Activated CD4-positive, alpha-beta T cell treated with anti-CD3 and anti-CD28 coated beads, Interleukin-2, amount 50 U/mL, for 16 hours (primary cell): Measurements from ENCODE around the gene POU2AF1.

Experiments
- DNase-seq: peaks from one replicate; pipeline ENCODE4 v3.0.0-alpha.2; 2020

The POU2AF1 gene

DNA sequence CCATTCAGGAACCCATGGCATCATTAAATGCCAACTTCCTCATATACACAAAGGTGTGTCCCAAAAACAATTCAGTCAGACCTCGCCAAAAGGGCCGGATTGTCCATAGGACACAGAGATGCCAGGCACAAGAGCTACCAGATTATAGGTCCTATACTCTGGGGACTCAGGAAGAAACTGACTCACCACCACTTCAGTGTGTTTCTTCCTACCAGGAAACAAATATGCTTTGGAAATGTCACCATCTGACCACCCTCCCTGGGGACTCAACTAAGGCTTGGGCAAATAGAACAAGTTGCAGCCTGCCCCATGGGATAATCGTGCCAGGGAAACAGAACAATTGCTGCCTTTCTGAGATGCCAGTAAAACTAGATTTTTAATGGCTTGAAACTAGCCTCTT is 69.0 kb downstream of the POU2AF1 start:
- no peak for DNase-seq

DNA sequence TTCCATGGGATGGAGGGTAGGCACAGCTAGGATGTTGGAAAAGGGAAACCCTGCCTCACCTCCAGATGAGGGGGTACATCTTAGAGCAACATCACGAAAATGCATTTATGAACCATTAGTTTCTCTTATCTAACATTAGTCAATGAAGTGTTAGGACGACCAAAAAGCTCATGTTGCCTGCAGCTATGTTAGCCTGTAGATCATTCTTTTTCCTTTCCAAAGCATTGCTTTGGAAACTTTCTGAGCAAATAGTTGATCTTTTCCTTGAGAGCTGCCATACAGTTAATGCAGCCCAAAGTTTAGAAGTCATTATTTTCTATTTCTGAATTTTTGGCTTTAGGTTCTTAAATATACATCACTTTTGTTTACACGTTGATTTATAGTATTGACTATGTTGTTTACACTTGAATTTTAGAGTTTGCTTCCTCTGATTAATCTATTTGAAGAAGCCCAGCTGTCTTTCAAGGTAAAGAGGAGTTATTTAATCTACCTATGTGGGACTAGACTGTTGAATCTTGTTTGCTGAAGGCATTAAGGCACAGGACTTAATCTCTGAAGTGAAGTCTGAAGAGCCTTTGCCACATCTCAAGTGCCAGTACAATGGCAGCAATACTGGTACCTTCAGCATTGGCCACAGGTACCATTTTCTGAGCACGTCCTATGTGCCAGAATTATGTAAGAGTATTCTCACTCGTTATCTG is 69.7 kb downstream of the POU2AF1 start:
- DNase-seq: no peak

DNA sequence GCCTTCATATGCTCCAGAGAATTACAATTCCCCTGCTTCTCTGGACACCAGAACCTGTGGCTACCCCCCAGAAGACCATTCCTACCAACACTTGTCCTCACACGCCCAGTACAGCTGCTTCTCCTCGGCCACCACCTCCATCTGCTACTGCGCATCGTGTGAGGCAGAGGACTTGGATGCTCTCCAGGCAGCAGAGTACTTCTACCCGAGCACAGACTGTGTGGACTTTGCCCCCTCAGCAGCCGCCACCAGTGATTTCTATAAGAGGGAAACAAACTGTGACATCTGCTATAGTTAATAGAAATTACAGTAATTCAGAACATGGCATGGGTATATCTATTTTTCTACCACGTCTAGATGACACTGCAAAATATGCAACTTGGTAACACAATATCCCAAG is 70.9 kb downstream of the POU2AF1 start:
- DNase-seq: no peak

DNA sequence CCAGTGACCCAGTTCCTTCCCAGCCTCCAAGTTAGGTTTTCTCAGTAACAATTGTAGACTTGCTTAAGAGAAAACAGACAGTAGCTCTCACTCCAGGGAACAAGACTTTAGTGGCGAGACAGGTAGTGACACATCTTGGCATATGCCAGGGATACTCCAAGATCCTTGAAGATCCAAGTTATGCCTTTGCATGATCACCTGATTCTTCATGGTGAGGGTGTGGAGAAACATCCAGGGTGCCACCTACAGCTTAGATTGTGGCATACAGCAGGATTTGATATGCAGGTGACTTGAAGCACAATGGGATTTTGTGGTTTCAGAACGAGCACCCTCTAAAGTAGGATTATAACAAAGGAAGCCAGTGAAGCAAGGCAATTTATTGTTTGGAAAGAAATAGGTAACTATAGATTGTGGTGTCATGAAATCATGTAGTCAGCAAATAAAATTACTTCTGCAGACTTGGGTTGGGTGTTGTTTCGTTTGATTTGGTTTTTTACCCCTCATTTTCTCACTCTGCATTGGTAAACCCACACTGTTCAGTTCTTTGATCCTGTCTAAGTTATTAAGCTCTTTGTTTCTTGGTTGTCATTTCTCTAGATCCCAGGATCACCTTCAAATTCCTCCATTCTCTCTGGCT is 71.5 kb downstream of the POU2AF1 start:
- no peak for DNase-seq

DNA sequence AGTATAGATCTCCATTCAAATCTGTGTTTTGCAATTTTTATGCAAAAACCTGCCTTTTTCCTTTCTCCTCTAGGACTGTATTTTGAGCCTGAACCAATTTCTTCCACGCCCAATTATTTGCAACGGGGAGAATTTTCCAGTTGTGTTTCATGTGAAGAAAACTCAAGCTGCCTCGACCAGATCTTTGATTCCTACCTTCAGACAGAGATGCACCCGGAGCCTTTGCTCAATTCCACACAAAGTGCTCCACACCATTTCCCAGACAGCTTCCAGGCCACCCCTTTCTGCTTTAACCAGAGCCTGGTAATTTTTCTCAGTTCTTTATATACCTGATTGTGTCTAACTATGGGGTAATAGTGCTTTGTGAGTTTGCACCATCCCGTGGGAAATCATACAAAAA is 72.8 kb downstream of the POU2AF1 start:
- DNase-seq: no peak

DNA sequence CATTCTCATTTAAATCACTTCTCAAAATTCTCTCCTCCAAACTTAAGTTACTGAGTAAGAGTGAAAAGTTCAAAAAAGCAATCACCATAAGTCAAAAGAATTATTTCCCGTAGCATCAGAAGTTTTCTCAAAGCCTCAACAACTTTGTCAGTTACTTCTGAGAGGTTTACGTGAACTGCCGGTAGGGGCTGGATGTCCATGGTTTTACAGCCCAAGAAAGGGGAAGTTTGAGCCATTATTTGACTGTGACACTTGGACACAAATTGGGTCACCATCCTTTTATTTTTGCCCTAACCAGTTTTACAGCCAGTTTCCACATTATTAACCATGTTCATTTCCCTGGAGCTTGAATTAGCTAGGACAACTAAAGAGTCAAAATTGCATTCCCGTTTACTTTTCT is 73.2 kb downstream of the POU2AF1 start:
- DNase-seq: no peak

DNA sequence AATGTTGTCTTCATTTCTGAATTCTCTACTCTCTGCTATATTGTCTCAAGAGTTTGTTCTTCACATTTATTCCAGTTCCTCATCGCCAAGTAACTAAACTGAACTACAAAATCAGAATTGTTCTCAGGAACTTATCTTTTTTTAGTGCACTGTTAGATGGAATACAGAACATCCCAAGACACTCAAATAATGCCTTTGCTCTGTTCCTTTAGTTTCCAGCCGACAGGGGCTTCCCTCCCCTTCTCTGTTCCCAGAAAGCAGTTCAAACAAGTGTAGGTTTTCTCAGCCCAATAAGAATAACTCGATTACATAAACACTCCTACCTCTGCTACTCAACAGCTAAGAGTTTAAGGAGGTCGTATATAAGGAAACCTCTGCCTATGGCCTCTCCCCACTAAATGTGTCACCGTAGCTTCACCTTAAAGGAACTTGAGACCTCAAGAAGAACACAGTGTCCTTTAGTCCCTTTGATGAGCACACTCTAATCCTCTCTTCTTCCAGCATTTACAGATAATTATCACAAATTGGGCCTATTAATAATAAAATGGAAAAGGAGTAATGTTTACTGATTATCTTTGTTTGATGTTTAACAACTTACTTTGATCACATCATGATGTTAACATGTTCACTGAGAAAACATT is 73.8 kb downstream of the POU2AF1 start:
- DNase-seq: no peak

DNA sequence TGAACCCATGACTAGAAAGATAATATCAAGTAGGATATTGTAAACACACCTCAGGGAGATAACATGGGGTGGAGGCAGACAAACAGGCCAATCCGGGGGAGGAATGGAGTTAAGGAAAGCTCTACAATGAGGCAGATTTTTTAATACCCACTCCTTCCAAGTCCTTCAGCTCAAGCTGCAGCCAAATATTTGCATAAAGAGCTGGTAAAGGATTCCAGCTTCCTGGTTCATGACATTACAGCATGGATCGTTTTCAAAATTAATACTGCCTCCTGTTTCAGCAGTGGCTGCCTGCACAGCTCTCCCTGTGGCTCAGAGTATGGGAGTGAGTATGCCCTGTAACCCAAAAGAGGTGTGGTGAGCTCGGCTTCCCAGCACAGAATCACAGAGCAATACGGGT is 75.6 kb downstream of the POU2AF1 start:
- DNase-seq: no peak

DNA sequence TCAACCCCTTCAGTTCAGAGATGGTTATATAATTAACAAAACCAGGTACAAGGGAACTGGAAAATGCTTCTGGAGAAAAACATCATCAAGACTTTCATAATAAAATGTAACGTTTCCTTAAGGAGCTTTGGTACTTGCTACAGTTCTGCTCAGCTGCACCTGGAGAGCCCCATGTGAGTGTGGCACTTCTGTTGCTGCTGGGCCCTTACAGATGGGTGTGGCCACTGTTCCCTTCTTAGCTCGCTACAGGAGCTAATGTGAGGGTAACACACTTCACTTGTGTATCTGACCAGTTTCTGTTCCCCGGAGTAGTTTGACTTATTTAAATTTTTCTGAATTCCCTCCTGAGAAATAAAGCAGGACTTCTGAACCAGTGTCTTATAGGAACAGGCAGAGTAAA is 76.8 kb downstream of the POU2AF1 start:
- DNase-seq: no peak
